GM18505 (cell line): Measurements from ENCODE around the gene EFHD2.

ENCODE experiments used
- ATAC-seq: cut with Tn5 transposase; IDR thresholded peaks from one replicate; pipeline ENCODE4 v1.9.1; 2021; ENCODE audit not compliant: unreplicated experiment
- POLR2A ChIP-seq: IDR thresholded peaks from 4 replicates; pipeline ENCODE4 v1.6.1; 2011; ENCODE audit warnings: borderline replicate concordance; ENCODE audit not compliant: insufficient read depth, insufficient read length; ENCODE audit errors: extremely low read depth

EFHD2 gene

DNA sequence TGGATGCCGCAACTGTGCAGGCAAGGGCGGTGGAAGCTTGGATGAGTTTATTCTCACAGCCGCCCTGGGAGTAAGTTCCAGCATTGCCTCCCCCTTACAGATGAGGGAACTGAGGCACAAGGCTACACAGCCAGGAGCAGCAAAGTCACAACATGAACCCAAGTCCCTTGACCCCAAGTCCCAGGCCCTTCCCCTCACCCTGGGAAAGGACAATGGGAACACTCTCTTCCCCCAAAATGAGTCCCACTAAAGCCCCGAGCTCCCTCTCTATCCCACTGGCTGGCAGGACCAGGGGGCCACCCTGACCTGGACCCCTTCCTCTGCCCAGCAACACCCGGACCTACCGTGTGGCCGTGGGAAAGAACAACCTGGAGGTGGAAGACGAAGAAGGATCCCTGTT lies 32.4 kb downstream of the EFHD2 start:
- no peak for TF ChIP-seq POLR2A
- no peak for ATAC-seq

DNA sequence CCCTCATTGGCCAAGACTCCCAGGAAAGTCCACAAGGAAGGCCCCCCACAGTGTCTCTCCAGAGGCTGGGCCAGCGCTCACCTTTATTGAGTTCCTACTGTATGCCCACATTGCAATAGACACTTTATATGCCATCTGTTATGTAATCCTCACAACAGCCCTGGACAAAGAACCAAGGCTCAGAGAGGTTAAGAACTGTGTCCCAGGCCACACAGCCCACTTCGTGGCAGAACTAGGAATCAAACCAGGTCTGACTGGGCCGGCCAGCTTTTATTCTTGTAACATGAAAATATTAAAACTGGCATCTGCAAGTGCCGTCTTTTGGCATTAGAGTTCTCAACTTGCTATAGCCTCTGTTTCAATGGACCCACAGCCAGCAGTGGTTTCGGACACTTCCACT lies 33.1 kb downstream of the EFHD2 start:
- ATAC-seq: no peak
- TF ChIP-seq POLR2A: no peak

- no peak for TF ChIP-seq POLR2A
- ATAC-seq: no peak
Measured at GRCh38 chr1:15443281-15443680, 33.6 kb downstream of the EFHD2 start.

GRCh38 chr1:15444468-15445389 lies 35.0 kb downstream of the EFHD2 start:
- ATAC-seq: no peak
- no peak for TF ChIP-seq POLR2A

- TF ChIP-seq POLR2A: no peak
- ATAC-seq: no peak
Measured at GRCh38 chr1:15445390-15446122, 35.9 kb downstream of the EFHD2 start.

GRCh38 chr1:15446212-15446611 lies 36.5 kb downstream of the EFHD2 start:
- no peak for ATAC-seq
- TF ChIP-seq POLR2A: no peak

- ATAC-seq: no peak
- no peak for TF ChIP-seq POLR2A
Measured at GRCh38 chr1:15448877-15449462, 39.3 kb downstream of the EFHD2 start.

DNA sequence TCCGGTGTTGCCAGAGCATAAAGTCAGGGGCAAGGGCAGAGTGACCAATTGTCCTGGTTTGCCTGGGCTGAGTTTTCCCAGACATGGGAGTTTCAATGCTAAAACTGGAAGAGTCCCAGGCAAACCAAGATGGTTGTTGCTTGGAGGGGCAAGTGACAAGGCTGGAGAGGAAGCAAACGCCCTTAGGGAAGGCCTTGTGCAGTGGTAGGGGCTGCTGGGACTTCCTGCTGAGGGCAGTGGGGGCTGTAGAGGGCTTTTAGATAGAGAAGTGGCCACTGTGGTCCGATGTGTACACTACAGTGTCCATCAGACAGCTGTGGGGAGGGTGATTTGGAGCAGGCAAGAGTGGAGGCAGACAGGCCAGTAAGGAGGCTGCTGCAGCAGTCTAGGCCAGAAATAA lies 39.9 kb downstream of the EFHD2 start:
- no peak for TF ChIP-seq POLR2A
- no peak for ATAC-seq

DNA sequence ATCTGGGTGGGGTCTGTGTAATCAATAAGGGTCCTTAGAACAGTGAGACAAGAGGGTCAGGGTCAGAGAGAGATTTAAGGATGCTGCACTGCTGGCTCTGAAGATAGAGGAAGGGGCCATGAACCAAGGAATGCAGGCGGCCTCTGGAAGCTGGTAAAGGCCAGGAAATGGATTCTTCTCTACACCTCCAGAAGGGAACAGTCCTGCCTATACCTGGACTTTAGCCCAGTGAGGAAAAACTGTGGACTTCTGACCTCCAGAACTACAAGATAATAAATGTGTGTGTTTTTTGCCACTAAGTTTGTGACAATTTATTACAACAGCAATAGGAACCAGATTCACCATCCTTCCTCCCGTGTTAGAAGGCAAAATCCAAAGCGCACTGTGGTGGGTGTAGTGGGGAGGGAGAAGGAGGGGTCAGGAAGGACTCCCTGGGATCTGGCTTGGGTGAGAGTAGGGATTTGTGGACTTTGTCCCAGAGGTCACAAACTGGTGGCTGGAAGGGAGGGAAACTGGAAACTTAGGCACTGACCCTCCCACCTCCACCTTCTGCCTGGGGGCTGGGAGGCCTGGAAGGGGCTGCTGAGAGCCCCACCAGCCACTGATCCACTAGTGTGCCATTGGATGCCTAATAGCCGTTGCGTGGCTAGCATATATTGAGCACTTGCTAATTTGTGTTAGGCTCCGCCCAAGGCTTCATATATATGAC lies 41.5 kb downstream of the EFHD2 start:
- no peak for ATAC-seq

DNA sequence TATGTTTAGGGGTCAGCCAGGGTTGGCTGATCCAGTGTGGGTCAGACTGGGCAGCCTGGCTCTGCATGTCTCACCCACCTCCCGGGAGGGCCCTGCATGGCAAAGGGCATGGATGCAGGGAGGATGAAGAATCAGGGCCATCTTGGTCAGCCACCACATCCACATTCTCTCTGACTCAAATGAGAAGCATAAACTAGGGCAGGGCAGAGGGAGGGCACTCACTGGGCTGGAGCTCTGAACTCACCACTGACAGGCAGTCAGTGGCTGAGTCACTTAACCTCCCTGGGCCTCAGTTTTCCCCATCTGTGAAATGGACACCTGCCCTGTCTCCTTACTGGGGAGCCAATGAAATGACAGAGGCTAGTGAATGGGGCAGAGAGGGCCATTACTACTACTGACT lies 42.5 kb downstream of the EFHD2 start:
- TF ChIP-seq POLR2A: no peak
- ATAC-seq: no peak

More for the DNA sequence above, 41.5 kb downstream of the EFHD2 start:
- no peak for TF ChIP-seq POLR2A

DNA sequence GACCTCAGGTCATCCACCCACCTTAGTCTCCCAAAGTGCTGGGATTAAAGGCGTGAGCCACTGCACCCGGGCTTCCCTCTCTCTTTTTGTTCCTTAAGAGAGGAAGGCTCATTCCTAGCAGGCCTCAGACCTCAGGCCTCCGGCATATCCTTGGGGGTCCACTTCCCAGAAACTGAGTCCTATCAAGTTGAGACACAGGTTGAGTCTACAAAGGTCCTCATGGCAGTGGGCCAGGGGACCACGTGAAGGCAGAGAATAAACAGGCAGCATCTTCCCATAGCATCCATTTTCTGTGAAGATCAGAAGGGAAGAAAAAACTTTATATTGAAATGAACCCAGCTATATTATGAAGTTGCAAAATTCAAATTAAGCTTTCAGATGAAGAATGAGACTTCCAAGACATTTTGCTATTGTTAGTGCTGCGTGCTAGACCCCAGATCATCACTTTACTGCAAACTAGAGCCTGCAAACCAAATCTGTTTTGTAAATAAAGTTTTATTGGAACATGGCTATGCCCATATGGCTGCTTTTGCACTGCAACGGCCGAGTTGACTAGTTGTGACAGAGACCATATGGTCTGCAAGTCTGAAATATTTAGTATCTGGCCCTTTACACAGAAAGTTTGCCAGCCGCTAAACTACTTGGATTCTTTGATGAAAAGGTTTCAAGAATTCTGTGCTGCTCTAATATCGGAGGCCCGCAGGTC lies 43.3 kb downstream of the EFHD2 start:
- ATAC-seq: no peak
- TF ChIP-seq POLR2A: no peak

DNA sequence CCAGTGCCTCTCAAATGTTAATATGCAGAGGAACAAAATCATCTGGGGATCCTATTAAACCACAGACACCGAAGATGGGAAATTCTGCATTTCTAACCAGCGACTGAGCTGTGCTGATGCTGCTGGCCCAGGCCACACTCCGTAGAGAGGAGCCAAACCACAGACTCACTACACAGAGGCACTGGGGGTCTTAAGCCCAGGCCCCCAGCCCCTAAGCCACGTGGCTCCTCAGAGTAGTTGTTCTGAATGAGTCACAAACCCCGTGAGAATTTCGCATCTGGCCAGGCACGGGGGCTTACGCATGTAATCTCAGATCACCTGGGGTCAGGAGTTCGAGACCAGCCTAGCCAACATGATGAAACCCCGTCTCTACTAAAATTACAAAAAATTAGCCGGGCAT lies 44.0 kb downstream of the EFHD2 start:
- TF ChIP-seq POLR2A: no peak
- no peak for ATAC-seq
